NCI-H69 (cell line): Measurements from ENCODE around the gene UCN.
"Not testable (repeated sequence)": the region's sequence is repeated elsewhere in the genome, so short reads cannot be mapped to it uniquely, and the experiment has no call there.

ENCODE experiments used
- DNase-seq: peaks from one replicate; lab custom pipeline; 2025; lab: John Stamatoyannopoulos, UW

UCN gene

DNA sequence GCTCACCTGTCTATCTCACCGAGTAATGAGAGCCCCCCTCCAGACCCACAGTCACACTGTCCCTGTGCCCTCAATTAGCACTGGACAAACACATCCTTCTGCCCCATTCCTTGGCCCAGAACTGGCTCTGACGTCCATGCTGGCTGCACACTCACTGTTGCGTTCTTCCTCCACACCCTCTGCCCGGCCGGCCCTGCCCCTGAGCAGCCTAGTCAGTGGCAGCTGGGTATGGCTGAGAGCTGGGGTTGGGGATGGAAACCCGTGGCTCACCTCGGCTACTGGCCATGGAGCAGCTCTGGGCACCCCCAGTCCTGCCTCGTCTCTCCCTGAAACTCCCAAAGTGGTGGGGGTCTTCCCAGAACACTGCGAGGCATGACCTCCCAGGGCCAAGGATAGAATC, 6.5 kb upstream of the UCN start:
- DNase-seq: no peak

DNA sequence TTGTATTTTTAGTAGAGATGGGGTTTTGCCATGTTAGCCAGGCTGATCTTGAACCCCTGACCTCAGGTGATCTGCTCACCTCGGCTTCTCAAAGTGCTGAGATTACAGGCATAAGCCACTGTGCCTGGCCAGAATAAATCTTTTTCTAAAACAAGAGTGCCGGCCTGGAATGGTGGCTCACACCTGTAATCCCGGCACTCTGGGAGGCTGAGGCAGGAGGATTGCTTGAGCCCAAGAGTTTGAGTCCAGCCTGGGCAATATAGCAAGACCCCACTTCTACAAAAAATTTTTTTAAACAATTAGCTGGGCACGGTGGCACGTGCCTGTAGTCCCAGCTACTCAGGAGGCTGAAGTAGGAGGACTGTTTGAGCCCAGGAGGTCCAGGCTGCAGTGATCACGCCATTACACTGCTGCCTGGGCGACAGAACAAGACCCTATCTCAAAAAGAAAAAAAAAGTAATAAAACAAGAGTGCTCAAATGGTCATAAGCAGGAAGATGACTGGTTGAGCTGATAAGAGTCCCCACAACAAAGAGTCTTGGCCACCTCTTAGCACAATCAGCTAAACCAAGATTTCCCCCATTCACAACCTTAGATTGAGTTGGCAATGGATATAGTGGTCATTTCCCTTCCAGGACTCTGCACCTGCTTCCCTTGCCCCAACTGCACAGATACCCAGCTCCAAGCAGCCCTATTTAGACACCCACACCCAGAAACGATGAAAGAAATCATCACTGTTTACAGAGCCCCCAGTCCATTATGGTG, 5.8 kb upstream of the UCN start:
- DNase-seq: no peak

DNA sequence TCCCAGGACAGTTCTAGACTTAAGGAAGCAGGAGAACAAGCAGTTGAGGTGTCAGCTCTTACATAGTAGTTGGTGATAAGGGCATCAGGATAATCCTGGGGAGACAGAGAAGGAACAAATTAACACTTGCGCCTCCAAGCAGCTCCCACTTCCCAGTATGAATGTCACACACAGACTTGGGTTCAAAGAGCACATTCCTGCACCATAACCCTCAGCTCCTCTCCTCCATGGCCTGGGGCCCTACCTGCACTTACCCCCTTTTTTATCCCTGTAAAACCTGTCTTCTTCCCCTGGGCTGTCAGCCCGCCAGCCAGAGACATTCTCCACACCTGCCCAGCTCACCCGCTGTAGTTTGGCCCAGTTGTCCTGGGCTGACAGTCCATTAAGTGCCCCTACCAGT, 3.9 kb upstream of the UCN start:
- no peak for DNase-seq

DNA sequence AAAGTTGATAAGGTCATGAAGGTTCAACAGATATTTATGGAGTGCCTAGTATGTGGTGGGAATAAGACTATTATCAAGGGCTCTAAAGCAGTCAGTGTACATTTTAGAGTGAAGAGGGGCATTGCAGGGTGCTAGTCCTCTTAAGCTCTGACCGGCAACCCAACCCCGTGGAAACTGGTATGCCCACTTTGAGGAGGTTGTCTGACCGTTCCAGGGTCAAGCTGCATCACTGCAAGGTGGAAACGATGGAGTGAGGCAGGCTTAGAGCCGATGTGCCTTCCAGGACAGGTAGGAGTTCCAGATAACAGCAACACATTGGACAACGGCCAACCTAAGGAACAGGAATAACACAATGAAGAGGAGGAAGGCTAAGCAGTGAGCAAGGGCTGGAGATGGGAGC, 1.4 kb upstream of the UCN start:
- DNase-seq: no peak

DNA sequence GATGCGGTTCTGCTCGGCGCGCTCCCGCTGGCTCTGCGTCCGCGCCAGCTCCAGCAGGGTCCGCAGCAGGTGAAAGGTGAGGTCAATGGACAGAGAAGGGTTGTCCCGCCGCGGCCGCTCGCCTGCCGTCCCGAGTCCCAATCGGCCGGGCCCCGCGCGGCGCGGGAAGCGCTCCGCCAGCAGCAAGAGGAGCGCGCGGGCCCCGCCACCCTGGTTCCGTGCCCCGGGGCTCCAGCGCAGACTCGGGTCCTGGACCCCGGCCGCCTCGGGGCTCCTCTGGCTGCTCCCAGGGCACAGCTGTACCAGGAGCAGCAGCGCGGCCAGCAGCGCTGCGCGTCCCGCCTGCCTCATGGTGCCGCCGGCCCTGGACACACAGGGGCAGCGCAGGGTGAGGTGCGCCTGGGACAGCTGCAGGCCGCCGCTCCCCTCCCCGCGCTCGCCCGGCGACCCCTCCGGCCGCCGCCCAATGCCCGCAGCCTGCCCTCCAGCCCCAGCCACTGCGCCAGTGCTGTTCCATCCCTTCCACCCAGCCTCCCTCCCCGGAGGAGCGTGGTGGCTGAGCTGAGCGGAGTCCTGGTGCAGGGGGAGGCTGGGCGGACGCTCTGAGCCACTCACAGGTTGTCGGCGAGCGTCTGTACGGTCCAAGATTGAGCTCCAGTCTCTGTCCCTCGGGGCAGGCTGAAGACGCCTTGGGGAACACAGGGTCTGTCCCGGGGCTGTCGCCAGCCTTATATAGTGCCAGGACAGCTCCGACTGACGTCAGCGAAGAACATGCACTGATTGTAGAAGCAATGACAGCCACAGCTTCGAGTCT, 493 bp downstream of the UCN start:
- DNase-seq: peak; percentile 33

DNA sequence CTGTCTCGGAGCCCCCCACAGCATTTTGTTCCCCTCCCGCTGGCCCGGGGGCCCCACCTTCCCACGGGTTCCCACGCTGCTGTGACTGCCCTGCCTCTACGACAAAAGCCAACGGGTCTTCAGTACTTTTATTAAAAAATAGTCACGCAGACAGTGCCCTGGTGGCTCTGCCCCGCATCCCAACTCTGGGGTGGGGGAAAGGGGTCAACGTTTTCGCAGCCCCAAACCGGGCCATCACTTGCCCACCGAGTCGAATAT, 1.0 kb downstream of the UCN start:
- DNase-seq: no peak

DNA sequence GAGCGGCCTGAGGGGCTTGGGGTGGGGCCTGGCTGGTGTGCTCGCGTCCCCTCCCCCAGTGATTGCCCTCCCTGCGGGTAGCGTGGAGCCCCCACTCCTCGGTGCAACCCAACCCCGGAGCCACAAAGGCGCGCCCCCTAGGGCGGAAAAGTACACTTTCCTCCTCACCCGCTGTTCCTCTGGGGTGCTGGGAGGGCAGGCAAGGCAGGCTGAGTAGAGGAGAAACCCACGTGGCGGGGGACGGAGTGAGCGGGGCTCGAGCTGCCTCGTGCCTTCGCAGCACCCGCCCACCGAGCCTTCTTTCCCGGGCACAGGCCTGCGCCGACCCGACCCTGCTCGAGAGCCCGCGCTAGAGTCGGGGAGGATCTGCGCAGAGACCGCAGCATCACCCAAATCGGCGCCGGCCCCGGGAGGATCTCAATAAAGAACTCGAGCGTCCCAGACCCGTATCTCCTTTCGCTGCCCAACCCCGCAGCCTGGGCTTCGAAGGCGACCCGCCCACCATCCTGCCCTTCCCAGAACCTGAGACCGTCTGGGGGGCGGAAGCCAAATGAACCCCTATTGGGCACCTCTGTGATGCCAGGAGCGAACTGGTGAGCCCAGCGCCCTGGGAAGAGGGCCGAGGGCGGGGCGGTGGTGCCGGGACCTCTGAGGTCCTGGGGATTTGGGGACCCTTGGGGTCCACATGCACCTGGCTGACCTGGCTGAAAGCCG, 1.5 kb downstream of the UCN start:
- peak; percentile 47 for DNase-seq

DNA sequence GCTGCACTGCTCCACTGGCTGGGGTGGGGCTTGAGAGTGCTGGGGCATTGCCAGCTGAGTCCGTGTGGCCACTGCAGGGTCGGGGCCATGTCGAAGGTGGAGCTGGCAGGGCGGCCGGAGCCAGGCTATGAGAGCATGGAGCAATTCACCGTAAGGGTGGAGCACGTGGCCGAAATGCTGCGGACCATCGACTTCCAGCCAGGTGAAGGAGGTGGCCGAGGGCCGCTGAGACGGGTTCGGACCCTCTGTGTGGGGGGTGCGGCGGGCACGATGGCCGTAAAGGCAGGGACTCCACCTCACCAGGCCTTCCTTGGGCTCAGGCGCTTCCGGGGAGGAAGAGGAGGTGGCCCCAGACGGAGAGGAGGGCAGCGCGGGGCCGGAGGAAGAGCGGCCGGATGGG, 2.1 kb downstream of the UCN start:
- no peak for DNase-seq

DNA sequence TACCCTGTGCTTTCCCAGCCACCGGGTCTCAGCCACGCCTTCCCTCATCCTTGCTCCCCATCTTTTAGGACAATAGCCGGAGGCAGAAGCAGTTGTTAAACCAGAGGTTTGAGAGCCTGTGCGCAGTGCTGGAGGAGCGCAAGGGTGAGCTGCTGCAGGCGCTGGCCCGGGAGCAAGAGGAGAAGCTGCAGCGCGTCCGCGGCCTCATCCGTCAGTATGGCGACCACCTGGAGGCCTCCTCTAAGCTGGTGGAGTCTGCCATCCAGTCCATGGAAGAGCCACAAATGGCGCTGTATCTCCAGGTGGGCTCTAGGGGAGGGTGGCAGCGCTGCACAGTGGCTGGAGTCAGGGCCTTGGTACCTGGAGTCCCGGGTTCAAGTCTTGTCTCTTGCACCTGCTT, 2.7 kb downstream of the UCN start:
- DNase-seq: no peak

DNA sequence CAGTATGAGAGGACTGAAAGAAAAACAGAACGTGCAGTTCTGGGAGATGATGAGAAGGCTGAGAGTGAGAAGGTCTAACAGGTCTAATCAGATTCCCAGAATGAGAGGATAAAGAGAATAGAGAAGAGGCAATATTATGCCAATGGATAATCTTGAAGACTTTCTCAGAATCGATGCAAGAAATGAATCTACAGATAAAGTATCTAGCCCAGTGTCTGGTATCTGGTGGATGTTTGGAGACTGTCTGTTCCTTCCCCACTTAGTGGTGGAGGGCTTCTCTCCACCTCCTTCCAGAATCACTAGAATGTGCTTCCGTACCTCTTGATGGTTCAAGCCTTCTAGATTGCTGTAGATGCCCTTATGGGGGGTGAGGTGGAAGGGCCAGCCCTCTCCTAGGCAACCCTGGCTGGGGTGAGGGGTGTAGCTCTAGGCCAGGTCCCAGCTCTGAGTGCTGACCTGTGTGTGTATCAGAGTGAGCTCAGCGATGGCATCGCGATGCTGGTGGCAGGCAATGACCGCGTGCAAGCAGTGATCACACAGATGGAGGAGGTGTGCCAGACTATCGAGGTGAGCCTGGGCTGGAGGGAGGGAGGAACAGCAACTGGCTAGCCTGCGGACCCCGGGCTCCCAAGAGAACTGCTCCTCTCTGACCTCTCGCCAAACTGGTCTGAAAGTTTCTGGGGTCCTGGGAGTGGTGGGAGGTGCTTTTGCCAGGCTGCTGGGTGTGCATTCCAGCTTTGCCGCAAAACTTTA, 3.6 kb downstream of the UCN start:
- no peak for DNase-seq

DNA sequence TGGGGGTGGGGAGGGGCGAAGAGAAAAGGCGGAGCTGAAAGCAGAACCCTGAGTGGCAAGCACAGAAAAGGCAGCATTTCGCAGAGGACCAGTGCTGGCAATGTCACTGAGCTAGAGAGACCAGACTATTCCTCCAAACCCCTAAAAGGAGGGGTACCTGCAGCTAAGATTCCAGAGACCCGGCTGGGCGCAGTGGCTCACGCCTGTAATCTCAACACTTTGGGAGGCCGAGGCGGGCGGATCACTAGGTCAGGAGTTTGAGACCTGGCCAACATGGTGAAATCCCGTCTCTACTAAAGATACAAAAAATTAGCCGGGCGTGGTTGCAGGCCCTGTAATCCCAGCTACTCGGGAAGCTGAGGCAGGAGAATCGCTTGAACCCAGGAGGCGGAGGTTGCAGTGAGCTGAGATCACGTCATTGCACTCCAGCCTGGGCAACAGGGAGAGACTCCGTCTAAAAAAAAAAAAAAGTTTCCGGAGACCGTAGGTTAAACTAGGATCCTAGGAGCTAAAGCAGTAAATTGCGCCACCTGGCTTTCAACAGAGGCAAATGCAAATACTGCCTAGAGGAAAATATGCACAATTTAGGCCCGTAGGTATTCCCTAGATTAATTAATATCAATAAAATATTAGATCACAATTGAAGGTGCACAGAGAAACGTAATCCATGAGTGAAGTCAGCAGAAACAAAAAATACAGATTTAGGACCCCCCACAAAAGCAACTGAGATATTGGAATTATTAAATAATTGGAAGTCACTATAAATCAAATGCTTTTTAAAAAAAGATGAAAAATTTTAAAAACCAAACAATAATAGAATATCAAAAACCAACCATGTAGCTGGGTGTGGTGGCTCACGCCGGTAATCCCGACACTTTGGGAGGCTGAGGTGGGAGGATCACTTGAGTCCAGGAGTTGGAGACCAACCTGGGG, 4.9 kb downstream of the UCN start:
- DNase-seq: peak; percentile 84

DNA sequence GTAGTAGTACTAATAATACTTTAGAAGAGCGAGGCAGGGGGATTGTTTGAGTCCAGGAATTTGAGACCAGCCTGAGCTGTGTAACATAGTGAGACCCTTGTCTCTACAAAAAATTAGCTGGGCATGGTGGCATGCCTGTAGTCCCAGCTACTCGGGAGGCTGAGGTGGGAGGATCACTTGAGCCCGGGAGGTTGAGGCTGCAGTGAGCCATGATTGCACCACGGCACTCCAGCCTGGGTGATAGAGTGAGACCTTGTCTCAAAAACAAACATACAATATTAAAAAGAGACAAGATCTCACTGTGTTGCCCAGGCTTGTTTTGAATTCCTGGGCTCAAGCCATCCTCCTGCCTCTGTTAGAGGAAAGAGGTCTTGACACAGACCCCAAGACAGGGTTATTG, 7.6 kb downstream of the UCN start:
- not testable (repeated sequence) for DNase-seq

DNA sequence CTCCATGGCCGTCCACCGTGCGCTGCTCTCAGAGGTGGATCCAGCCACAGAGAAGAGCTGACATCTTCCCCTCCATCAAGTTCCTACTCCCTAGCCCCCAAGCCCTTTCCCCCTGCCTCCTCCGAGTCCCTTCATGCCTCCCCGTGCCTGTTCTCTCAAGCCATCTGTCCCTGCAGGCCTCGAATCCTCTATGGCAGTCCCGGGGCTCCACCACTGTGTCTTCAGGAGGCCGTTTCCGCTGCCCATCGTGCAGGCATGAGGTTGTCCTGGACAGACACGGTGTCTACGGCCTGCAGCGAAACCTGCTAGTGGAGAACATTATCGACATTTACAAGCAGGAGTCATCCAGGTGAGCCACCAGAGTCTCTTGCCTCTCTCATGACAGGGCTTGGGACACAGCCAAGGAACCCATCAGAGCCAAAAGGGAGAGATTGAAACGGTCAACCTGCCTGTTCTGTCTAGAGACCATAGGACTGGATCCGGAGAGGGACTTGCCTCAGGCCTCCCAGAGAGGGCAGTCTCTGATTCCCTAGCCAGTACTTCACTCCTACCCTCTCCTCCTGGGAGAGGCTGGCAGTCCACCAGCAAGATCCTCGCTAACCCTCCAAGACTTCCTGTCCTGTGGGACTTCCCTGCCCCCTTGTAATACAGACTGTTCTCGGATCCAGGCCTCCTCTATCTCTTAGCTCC, 9.7 kb downstream of the UCN start:
- DNase-seq: no peak

DNA sequence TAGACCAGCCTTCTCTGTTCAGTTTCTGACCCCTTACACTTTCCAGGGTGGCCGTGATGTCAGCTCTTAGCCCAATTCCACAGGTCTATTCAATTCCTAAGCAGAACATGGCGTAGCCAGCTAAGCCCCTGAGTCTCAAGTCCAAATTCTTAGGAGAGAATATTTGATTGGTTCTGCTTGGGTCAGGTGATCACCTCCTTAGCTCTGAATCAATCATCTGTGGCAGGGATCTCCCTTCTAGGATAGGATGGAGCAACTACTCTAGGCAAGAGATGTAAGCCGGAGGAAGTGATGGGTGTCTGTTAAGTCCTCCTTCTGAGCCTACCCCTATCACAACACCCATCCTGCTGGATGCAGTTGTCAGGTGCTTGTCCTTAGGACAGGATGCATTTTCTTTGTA, 11.1 kb downstream of the UCN start:
- DNase-seq: no peak

DNA sequence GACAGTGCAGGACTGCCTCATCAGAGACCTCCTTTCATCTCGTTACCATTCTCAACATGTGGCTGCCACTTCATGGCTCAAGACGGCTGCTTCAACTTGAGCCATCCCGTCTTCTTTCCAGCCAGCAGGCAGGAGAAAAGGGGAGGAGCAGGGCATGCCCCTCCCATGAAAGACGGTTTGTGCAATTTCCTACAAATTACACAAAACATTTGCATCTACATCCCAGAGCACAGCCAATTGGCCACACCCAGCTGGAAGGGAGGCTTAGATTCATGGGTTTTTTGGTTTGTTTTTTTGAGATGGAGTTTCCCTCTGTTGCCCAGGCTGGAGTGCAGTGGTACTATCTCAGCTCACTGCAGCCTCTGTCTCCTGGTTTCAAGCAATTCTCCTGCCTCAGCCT, 11.8 kb downstream of the UCN start:
- no peak for DNase-seq

DNA sequence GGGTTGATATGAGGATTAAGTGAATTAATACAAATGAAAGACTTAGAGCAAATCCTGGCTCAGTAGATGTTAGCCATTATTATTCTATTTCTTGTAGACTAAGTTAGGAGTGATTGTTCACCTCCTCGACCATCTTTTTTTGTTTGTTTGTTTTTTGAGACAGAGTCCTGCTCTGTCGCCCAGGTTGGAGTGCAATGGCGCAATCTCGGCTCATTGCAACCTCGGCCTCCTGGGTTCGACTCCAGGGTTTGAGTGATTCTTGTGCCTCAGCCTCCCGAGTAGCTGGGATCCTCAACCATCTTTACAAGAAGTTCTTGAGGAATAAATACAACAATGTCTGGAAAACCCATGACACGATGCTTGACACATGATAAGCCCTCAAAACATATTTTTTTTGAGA, 13.3 kb downstream of the UCN start:
- no peak for DNase-seq

DNA sequence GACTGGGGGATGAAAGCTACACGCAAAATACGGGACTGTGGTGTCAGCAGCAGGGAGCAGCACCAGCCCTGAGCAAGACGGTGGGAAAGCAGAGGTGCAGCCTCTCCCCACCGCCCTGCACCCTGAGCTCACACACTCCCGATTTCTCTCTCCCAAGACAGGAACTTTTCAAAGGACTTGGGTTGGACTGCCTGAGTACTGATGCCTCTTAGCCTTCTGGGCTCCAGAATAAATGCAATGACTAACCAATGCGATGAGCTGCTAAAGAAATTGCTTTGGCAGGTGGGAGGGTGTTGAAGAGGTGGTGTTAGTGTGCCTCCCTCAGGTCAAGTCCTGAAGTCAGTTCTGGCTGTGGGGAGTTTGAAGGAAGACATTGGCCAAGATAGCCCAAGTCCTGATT, 16.4 kb downstream of the UCN start:
- no peak for DNase-seq

DNA sequence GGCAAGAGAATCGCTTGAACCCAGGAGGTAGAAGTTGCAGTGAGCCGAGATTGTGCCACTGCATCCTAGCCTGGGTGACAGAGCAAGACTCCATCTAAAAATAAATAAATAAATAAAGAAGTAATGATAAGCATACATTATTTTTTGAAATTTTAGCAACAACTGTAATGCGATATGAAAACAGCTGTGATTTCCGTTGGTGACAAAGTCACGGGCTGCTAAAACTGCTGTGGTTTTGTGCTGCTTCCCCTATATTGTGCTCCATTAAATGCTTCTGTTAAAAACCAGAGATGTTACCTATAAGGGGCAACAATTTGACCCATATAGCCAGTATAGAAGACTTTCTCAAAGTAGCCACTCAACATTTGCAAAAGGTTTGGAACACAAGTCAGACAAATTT, 17.7 kb downstream of the UCN start:
- no peak for DNase-seq

DNA sequence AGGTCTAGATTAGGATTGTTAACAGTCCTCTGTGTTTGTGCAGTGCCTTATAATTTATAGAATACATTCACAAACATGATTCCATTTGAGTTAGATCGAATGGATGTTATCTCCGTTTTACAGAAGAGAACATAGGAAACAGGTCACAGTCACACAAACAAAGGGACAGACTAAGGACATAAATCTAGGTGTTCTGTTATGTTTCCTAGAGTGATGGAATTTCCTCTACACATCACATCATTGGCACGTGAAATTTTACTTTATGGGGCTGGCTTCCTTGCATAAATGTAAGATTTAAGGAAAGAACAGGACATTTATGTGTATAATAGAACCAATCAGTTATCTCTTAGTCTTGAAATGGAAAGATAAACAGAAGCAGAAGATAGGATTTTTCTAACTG, 19.6 kb downstream of the UCN start:
- DNase-seq: no peak

DNA sequence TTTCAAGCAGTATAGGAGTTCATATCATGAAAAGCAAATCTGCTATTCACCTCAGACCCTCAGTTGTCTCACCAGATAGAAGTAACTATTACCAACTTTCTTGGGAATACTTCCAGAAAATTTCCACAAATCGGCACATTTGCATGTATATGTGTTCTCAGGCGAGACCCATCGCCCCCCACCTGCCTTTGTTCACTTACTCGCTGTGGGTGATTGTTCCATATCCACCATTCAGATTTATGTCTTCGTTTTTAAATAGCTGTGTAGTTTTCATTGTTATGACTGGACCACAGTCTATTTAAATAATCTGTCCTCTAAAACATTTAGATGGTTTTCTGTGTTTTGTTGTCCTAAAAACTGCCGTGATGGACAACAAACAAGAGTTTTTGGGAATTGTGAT, 22.8 kb downstream of the UCN start:
- DNase-seq: no peak

DNA sequence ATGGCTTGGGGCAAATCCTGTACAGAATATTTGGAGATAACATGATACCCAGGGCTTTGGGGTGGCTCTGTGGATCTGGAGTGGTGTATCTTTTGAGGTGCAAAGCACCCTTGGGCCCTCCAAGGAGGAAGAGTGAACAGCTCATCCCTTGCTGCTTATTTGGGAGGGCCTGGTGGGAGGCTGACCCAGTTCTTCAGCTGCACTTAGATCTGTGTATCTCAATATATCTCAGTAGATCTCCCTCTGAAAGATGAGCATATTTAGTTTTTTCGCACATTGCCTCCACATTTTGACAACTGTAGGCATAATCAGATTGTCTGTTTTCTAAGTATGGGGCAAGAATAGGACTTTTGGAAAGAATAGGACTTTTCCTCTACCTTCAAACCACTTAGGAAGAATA, 23.2 kb downstream of the UCN start:
- DNase-seq: no peak
